Karpas-422 (cell line): ENCODE results near the gene APH1B. TPM values are rescaled to one million over a fixed set of nuclear protein-coding genes. Genes with fewer than 3 reads are reported as not detected.

Source experiments
- DNase-seq: peaks from one replicate; pipeline ENCODE4 v3.0.0-alpha.2; 2015
- H2AFZ ChIP-seq: fragments of 200-600 bp; sonication (generic); 2 replicates; pipeline ENCODE4 v1.6.1; 2014; ENCODE audit warnings: antibody characterized with exemption, low read length, mixed read lengths
- H3K27ac ChIP-seq: fragments of 200-600 bp; sonication (generic); 2 replicates; pipeline ENCODE4 v1.5.1; 2014; ENCODE audit warnings: mild to moderate bottlenecking, low read length, moderate library complexity
- H3K27me3 ChIP-seq: fragments of 200-600 bp; sonication (generic); 2 replicates; pipeline ENCODE4 v1.6.1; 2014; ENCODE audit warnings: low read length, mixed read lengths
- H3K36me3 ChIP-seq: fragments of 200-600 bp; sonication (generic); 2 replicates; pipeline ENCODE4 v1.6.1; 2014; ENCODE audit warnings: low read length, mixed read lengths; ENCODE audit not compliant: insufficient read depth
- H3K4me1 ChIP-seq: fragments of 200-600 bp; sonication (generic); 2 replicates; pipeline ENCODE4 v1.6.1; 2014; ENCODE audit warnings: mild to moderate bottlenecking, low read length, mixed read lengths
- H3K4me2 ChIP-seq: fragments of 200-600 bp; sonication (generic); 2 replicates; pipeline ENCODE4 v1.6.1; 2014; ENCODE audit warnings: low read length, low read depth, mild to moderate bottlenecking; ENCODE audit not compliant: poor library complexity, severe bottlenecking
- H3K4me3 ChIP-seq: fragments of 200-600 bp; sonication (generic); 2 replicates; pipeline ENCODE4 v1.5.1; 2014; ENCODE audit warnings: mild to moderate bottlenecking, antibody characterized with exemption, low read length, mixed read lengths
- H3K79me2 ChIP-seq: fragments of 200-600 bp; sonication (generic); 2 replicates; pipeline ENCODE4 v1.6.1; 2014; ENCODE audit warnings: mild to moderate bottlenecking, low read length, mixed read lengths
- H3K9ac ChIP-seq: fragments of 200-600 bp; sonication (generic); 2 replicates; pipeline ENCODE4 v1.6.0; 2014; ENCODE audit warnings: low read length
- H3K9me2 ChIP-seq: fragments of 200-600 bp; sonication (generic), shearing (Covaris generic); replicated peaks from 2 replicates; pipeline ENCODE4 v1.6.0; 2014; ENCODE audit warnings: mild to moderate bottlenecking, low read length, moderate library complexity; ENCODE audit not compliant: insufficient read depth
- H3K9me3 ChIP-seq: fragments of 300-700, 200-600 bp; sonication (generic); 2 replicates; pipeline ENCODE4 v1.6.1; 2014; ENCODE audit warnings: low read length, mixed read lengths
- H4K20me1 ChIP-seq: fragments of 200-600 bp; sonication (generic); 2 replicates; pipeline ENCODE4 v1.6.1; 2014; ENCODE audit warnings: mild to moderate bottlenecking, antibody characterized with exemption, low read length, low read depth; ENCODE audit not compliant: insufficient read depth
- total RNA-seq: library from RNA; depleted of rRNA; stranded (reverse); fragments of >200 nt; shearing (Covaris generic); gene quantifications from 2 replicates; pipeline ENCODE4 v1.2.3, GENCODE V29; 2014; ENCODE audit warnings: low replicate concordance; rRNA removed

Gene APH1B
- total RNA-seq, result 21.4 and 34.8 TPM in 2 replicates

DNA sequence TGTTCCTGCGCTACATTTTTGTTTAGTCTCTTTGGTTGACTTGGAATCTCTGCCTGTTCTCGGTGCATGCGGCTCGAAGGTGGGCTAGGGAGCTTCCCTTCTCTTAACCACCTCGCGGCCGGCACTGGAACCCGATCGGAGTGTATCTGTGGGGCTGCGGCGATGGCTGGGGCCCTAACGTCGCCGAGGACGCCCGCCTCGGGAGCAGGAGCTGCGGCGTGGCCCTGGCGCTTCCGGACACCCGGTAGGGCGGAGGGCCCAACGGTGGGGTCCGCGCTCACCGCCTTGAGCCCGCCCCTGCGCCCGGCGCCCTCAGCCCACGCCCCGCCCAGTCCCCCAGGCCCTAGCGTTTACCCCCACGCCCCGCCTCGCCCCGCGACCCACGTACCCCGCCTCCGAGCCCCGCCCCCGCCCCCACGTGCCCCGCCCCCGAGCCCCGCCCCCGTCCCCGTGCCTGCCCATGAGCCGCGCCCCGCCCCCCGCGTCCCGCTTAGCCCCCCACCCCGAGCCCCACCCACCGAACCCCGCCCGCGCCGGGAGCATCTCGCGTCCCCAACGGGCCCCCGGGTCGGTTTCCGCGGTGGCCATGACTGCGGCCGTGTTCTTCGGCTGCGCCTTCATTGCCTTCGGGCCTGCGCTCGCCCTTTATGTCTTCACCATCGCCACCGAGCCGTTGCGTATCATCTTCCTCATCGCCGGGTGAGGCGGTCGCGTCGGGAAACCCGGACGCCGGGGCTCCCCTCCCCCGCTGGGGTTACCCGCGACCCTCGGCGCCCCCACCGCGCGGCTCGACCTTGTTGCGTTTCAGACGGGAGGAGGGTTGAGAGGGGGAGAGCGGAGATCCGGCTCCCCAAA is at the start of gene APH1B:
Gene APH1B (plus strand): TSS at position 568 of the 855 bp plus-strand sequence. CDS start 19 bp downstream, at position 587.
- no peaks in the 10 kb centered on the region for H3K27me3 ChIP-seq
- H3K9me3 ChIP-seq, result no peaks in the 10 kb centered on the region
- H3K9ac ChIP-seq, result peak within 1 kb of the TSS; percentile 96
- H3K79me2 ChIP-seq, result peaks cover 17% of the 10 kb centered on the region
- H3K4me3 ChIP-seq, result peak within 1 kb of the TSS; percentile 99
- peak; percentile 94 for DNase-seq
- H3K4me1 ChIP-seq, result peaks cover 21% of the 10 kb centered on the region
- H3K9me2 ChIP-seq, result no peaks in the 10 kb centered on the region
- H2AFZ ChIP-seq, result peak within 1 kb of the TSS; percentile 97
- H4K20me1 ChIP-seq, result no peaks in the 10 kb centered on the region
- peak within 1 kb of the TSS; percentile 98 for H3K4me2 ChIP-seq
- peak within 1 kb of the TSS; percentile 64 for H3K27ac ChIP-seq
- peaks cover 11% of the 10 kb centered on the region; the same call in 1 of the 2 replicates for H3K36me3 ChIP-seq

DNA sequence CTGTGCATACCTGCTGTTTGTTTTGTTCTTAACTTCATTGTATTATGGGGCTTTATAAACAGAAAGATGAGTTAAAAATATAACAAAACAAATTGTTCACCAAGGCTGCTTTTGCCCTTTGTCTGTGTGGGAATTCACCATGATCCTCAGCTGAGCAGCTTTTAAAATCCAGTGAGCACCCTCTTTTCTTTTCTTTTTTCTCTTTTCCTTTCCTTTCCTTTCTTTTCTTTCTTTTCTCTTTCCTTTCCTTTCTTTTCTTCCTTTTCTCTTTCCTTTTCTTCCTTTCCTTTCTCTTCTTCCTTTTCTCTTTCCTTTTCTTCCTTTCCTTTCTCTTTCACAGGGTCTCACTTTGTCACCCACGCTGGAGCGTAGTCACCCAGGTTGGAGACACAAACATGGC is 49.7 kb upstream of the APH1B start:
- Histone ChIP-seq H3K36me3 (no peaks in the 10 kb centered on the region), H3K9me3 (no peaks in the 10 kb centered on the region), H2AFZ (no peak overlapping the region), H3K4me2 (no peak overlapping the region), H3K4me1 (no peaks in the 10 kb centered on the region), H3K4me3 (no peak overlapping the region), H3K27me3 (no peaks in the 10 kb centered on the region), H4K20me1 (no peaks in the 10 kb centered on the region; the same call in 1 of the 2 replicates), H3K79me2 (no peaks in the 10 kb centered on the region), H3K27ac (no peak overlapping the region), H3K9me2 (no peaks in the 10 kb centered on the region), H3K9ac (no peak overlapping the region)
- DNase-seq, result no peak

DNA sequence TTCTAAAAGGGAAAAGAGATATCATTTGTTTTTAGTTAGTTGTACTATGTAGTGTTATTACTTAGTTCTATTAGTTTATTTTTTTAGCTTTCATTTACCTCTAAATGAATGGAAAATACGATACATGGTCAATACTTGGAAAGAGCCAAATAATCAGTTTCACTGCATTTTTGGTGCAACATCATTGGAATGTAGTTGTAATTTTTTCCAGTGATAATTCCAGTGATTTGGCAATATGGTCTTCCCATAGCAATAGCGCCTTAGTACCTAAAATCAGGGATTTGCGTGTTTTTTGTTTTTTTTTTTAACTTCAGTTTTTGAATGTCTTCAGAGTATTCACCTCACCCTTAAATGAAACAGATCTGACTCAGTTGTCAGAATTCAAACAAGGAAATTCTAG is 46.2 kb upstream of the APH1B start:
- no peak for DNase-seq
- H3K4me2 ChIP-seq, result no peak overlapping the region
- no peaks in the 10 kb centered on the region for H3K79me2 ChIP-seq
- H3K9ac ChIP-seq, result no peak overlapping the region
- peaks cover 6% of the 10 kb centered on the region; the same call in 1 of the 2 replicates for H4K20me1 ChIP-seq
- no peaks in the 10 kb centered on the region for H3K9me2 ChIP-seq
- no peaks in the 10 kb centered on the region for H3K27me3 ChIP-seq
- no peaks in the 10 kb centered on the region for H3K36me3 ChIP-seq
- no peaks in the 10 kb centered on the region for H3K9me3 ChIP-seq
- no peak overlapping the region for H3K4me3 ChIP-seq
- H3K4me1 ChIP-seq, result peaks cover 6% of the 10 kb centered on the region
- no peak overlapping the region for H2AFZ ChIP-seq
- no peak overlapping the region for H3K27ac ChIP-seq

DNA sequence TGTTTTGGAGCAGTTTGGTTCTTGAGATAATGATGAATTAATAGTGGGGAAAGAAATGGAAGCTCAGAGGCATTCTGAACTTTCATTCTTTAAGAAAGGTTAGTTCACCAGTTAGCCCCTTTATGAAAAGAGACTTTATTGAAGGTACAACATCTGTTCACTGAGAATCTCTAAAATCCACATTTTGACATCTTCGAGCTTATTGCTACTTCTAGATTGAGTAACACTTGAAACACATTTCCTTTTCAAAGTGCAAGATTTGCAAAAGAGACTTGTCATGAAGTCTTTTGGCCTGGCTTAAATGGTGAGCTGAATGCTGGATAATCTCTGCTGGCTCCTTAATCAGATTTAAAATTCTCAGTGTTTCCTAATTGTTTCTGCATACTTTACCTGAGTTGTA is 45.7 kb upstream of the APH1B start:
- Histone ChIP-seq H3K4me2 (no peak overlapping the region), H4K20me1 (peaks cover 6% of the 10 kb centered on the region; the same call in 1 of the 2 replicates), H3K36me3 (no peaks in the 10 kb centered on the region), H3K4me3 (no peak overlapping the region), H2AFZ (no peak overlapping the region), H3K9me3 (no peaks in the 10 kb centered on the region), H3K27me3 (no peaks in the 10 kb centered on the region), H3K79me2 (no peaks in the 10 kb centered on the region), H3K9ac (no peak overlapping the region), H3K27ac (no peak overlapping the region), H3K4me1 (peaks cover 6% of the 10 kb centered on the region), H3K9me2 (no peaks in the 10 kb centered on the region)
- DNase-seq, result no peak

DNA sequence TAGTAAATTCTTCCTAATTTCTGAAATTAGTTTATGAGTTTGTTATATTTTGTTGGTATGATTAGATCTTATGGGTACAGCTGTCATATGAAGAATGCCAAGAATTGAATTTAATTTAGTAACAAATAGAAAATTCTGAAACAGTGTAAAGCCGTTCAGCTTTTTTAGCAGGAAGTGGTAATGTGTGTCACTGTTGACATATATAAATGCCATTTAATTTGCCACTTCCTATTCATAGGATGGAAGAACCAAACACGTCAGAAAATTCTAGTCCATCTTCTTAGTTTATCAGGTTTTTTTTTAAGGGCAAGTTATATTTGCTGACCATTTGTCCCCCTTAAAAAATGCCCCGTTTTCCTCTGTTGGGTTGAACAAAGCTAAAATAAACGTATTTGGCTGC is 45.0 kb upstream of the APH1B start:
- Histone ChIP-seq H2AFZ (no peak overlapping the region), H3K27ac (no peak overlapping the region), H3K27me3 (no peaks in the 10 kb centered on the region), H4K20me1 (peaks cover 6% of the 10 kb centered on the region; the same call in 1 of the 2 replicates), H3K79me2 (no peaks in the 10 kb centered on the region), H3K4me1 (peaks cover 9% of the 10 kb centered on the region), H3K4me2 (no peak overlapping the region), H3K9me2 (no peaks in the 10 kb centered on the region), H3K9ac (no peak overlapping the region), H3K4me3 (no peak overlapping the region), H3K36me3 (no peaks in the 10 kb centered on the region), H3K9me3 (no peaks in the 10 kb centered on the region)
- DNase-seq, result no peak

DNA sequence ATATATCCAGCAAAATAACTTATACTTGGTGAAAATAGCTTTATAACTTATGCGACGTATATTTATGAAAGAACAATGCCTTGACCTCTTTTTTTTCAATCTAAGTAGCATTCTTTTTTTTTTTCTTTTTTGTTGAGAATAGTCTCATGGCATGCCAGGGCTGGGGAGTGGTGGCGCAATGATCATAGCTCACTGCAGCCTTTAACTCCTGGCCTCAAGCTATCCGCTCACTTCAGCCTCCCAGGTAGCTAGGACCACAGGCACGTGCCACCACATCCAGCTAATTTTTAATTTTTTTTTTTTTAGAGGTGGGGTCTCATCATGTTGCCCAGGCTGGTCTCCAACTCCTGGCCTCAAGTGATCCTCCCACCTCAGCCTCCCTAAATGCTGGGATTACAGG is 44.5 kb upstream of the APH1B start:
- no peak overlapping the region for H3K9ac ChIP-seq
- H4K20me1 ChIP-seq, result peaks cover 6% of the 10 kb centered on the region; the same call in 1 of the 2 replicates
- H2AFZ ChIP-seq, result no peak overlapping the region
- H3K79me2 ChIP-seq, result no peaks in the 10 kb centered on the region
- H3K9me3 ChIP-seq, result no peaks in the 10 kb centered on the region
- no peak overlapping the region for H3K4me3 ChIP-seq
- H3K4me2 ChIP-seq, result no peak overlapping the region
- no peak for DNase-seq
- peaks cover 9% of the 10 kb centered on the region for H3K4me1 ChIP-seq
- H3K27ac ChIP-seq, result no peak overlapping the region
- no peaks in the 10 kb centered on the region for H3K27me3 ChIP-seq
- no peaks in the 10 kb centered on the region for H3K9me2 ChIP-seq
- H3K36me3 ChIP-seq, result no peaks in the 10 kb centered on the region

DNA sequence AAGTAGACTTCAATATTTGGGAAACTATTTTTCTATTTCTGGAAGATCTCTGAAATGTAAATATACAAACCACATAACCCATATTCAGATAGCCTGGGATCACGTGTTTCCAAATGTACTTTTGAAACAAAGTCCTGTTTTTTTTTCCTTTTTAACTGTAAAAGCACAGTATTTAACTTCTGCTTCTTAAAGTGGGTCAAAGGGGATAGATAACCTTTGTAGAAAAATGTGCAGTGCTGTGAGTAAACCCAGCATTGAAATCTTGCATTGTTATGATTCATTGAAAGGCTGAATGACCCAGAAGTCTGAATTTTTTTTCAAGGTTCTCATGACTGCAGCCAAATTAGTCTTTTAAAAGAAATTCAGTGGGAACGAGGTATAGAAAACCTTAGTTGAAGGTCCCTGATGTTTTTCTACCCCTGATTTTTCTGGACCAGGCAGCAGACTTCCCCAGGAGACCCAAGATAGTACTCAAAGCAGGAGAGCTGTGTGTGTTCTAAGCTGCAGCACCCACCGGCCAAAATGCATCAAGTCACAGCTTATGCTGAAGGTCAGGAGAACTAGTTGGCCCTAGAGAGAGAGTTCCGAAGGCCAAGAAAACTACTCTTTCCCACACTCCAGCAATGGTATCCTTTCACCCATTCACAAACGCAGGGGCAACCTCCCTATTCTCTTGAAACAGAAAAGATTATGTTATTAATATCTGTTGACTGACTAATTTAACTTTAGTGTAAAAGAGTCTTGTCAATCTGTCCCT is 43.6 kb upstream of the APH1B start:
- Histone ChIP-seq H3K27ac (no peak overlapping the region), H2AFZ (no peak overlapping the region), H3K4me3 (no peak overlapping the region), H3K9me2 (no peaks in the 10 kb centered on the region), H4K20me1 (peaks cover 6% of the 10 kb centered on the region; the same call in 1 of the 2 replicates), H3K79me2 (no peaks in the 10 kb centered on the region), H3K9ac (no peak overlapping the region), H3K36me3 (no peaks in the 10 kb centered on the region), H3K9me3 (no peaks in the 10 kb centered on the region), H3K27me3 (no peaks in the 10 kb centered on the region), H3K4me2 (no peak overlapping the region), H3K4me1 (peaks cover 11% of the 10 kb centered on the region)
- peak; percentile 39 for DNase-seq

DNA sequence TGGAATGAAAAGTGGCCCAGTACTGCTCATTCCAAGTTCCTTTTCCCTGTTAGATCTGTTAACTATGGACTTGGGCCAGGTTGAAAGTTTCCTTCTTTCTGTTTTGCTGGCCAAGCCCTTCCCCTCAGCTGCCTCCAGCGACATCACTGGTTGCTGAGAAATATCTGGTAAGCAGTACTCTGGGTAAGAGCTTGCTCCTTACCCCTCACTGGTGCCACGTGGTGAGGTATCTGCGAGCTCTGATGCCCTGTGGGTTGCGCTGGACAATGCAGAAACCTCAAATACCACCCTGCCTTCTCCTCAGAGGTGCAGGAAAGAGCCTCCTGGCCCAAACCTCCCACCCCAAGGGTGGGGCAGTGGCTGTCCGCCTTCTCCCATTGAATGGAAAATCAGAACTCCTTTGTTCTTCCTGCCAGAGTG is 42.9 kb upstream of the APH1B start:
- Histone ChIP-seq H2AFZ (no peak overlapping the region), H3K4me1 (peaks cover 13% of the 10 kb centered on the region), H3K9me2 (no peaks in the 10 kb centered on the region), H3K36me3 (no peaks in the 10 kb centered on the region), H3K9me3 (no peaks in the 10 kb centered on the region), H3K9ac (no peak overlapping the region), H3K79me2 (no peaks in the 10 kb centered on the region), H3K27ac (no peak overlapping the region), H3K4me3 (no peak overlapping the region), H3K27me3 (no peaks in the 10 kb centered on the region), H4K20me1 (peaks cover 6% of the 10 kb centered on the region; the same call in 1 of the 2 replicates), H3K4me2 (no peak overlapping the region)
- DNase-seq, result peak; percentile 16
